Testis (tissue), 2 donors: ENCODE measurements around the gene MPZL3.

Experiments
- POLR2A ChIP-seq: fragments of 450-650 bp; IDR thresholded peaks from one replicate; pipeline ENCODE4 v1.6.1; 2017; ENCODE audit warnings: antibody characterized with exemption, mild to moderate bottlenecking, moderate library complexity
- TF ChIP-seq, protein P1 (sequence below), 3 experiments: fragments of 450-650 bp in 2 of 3; fragments of 200-600 bp in 1 of 3; sonication (generic) in 1 of 3; IDR thresholded peaks; one replicate each; pipeline ENCODE4 v1.5.1; 2016 to 2019; ENCODE audit warnings: antibody characterized with exemption in 3 of 3, mild to moderate bottlenecking in 2 of 3, moderate library complexity in 1 of 3

DNA sequence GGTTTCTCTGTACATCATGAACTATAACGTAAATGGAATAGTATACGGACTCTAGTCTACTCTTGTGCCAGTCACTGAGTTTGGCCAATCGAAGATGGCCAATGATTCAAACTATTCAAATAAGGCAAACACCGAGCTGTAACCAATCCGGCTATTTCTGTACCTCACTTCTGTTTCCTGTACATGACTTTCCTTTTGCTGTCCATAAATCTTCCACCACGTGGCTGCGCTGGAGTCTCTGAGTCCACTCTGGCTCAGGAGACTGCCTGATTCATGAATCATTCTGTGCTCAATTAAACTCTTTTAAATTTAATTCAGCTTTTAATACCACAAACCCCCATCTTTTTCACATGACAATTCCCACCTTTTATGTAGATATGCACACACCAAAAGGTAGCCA, 25.9 kb downstream of the MPZL3 start:
- TF ChIP-seq, protein P1, sequence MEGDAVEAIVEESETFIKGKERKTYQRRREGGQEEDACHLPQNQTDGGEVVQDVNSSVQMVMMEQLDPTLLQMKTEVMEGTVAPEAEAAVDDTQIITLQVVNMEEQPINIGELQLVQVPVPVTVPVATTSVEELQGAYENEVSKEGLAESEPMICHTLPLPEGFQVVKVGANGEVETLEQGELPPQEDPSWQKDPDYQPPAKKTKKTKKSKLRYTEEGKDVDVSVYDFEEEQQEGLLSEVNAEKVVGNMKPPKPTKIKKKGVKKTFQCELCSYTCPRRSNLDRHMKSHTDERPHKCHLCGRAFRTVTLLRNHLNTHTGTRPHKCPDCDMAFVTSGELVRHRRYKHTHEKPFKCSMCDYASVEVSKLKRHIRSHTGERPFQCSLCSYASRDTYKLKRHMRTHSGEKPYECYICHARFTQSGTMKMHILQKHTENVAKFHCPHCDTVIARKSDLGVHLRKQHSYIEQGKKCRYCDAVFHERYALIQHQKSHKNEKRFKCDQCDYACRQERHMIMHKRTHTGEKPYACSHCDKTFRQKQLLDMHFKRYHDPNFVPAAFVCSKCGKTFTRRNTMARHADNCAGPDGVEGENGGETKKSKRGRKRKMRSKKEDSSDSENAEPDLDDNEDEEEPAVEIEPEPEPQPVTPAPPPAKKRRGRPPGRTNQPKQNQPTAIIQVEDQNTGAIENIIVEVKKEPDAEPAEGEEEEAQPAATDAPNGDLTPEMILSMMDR (IDR thresholded peaks at IDR 0.05): no peak
- TF ChIP-seq POLR2A: no peak
